Prostate gland (tissue), 2 donors: Measurements from ENCODE around the gene AFF3.

Experiments
- POLR2A ChIP-seq: fragments of 450-650 bp; IDR thresholded peaks from one replicate; pipeline ENCODE4 v1.6.1; 2016; ENCODE audit warnings: antibody characterized with exemption, mild to moderate bottlenecking
- TF ChIP-seq, protein P1 (sequence below), 4 experiments: fragments of 200-600 bp in 2 of 4; fragments of 450-650 bp in 2 of 4; sonication (generic) in 2 of 4; IDR thresholded peaks; 1 replicate in 3 of 4; 2 replicates in 1 of 4; pipeline ENCODE4 v1.5.1; 2016 to 2019; ENCODE audit warnings: antibody characterized with exemption in 4 of 4, mild to moderate bottlenecking in 2 of 4, moderate library complexity in 2 of 4

DNA sequence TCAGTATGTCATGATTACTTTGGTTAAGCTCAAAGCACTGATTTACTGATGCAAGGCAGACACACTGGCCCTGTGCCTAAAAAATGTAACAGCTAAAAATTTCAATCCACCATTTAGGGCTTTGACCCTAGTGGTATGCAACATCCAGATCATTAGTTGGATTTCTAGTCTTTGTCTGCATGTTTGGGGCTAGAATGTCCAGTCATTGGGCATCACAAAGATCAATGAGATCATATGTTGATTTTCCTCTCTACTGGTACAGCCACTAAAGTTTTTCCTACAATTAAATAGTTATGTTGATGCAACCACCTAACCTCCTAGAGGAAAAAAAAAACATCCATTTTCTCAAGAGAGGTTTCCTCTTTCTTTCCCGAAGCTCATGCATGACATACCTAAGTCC, 599.1 kb downstream of the AFF3 start:
- TF ChIP-seq, protein P1, sequence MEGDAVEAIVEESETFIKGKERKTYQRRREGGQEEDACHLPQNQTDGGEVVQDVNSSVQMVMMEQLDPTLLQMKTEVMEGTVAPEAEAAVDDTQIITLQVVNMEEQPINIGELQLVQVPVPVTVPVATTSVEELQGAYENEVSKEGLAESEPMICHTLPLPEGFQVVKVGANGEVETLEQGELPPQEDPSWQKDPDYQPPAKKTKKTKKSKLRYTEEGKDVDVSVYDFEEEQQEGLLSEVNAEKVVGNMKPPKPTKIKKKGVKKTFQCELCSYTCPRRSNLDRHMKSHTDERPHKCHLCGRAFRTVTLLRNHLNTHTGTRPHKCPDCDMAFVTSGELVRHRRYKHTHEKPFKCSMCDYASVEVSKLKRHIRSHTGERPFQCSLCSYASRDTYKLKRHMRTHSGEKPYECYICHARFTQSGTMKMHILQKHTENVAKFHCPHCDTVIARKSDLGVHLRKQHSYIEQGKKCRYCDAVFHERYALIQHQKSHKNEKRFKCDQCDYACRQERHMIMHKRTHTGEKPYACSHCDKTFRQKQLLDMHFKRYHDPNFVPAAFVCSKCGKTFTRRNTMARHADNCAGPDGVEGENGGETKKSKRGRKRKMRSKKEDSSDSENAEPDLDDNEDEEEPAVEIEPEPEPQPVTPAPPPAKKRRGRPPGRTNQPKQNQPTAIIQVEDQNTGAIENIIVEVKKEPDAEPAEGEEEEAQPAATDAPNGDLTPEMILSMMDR (IDR thresholded peaks at IDR 0.05) = no peak
- TF ChIP-seq POLR2A = no peak
